CD4-positive, alpha-beta T cell (primary cell): ENCODE measurements around the gene PRSS48. TPM values are rescaled to one million over a fixed set of nuclear protein-coding genes. Genes with fewer than 3 reads are reported as not detected.

Experiments used
- ATAC-seq: fragments of 200-7000 bp; cut with Tn5 transposase; one replicate; pipeline ENCODE4 v1.10.0; 2022; ENCODE audit warnings: mild to moderate bottlenecking; ENCODE audit not compliant: poor library complexity
- CTCF ChIA-PET: fragments of 350-600 bp; sonication (Branson Sonifier 250); formaldehyde crosslinking; loops from one replicate; lab custom pipeline; 2021; ENCODE audit warnings: antibody characterized with exemption, inconsistent platforms; lab: Charles Lee
- POLR2A ChIA-PET: fragments of 350-600 bp; sonication (Branson Sonifier 250); formaldehyde crosslinking; loops from one replicate; lab custom pipeline; 2021; ENCODE audit warnings: antibody characterized with exemption, inconsistent platforms; lab: Charles Lee
- DNase-seq, 14 experiments: peaks; one replicate each; pipeline ENCODE4 v3.0.0-alpha.2; 2013 to 2020; ENCODE audit warnings: mixed read lengths in 2 of 14
- H3K27ac ChIP-seq, 2 donors: one replicate each; pipeline versions ENCODE4 v1.5.1 to v1.7.0; 2013; ENCODE audit warnings: low read length in 2 of 2, low read depth in 1 of 2, mild to moderate bottlenecking in 1 of 2
- H3K27me3 ChIP-seq, 2 experiments: 1 replicate in 1 of 2; 2 replicates in 1 of 2; pipeline versions ENCODE4 v1.6.1 to v1.7.0; 2013; ENCODE audit warnings: low read length in 2 of 2, control low read depth in 1 of 2, mild to moderate bottlenecking in 1 of 2, moderate library complexity in 1 of 2; ENCODE audit not compliant: insufficient read depth in 2 of 2, control insufficient read depth in 1 of 2
- H3K36me3 ChIP-seq: one replicate; pipeline ENCODE4 v1.6.1; 2013; ENCODE audit warnings: low read length, control low read depth; ENCODE audit not compliant: insufficient read depth
- H3K4me1 ChIP-seq: one replicate; pipeline ENCODE4 v1.6.1; 2013; ENCODE audit warnings: low read length, control low read depth; ENCODE audit not compliant: insufficient read depth
- H3K4me3 ChIP-seq: one replicate; pipeline ENCODE4 v1.5.1; 2013; ENCODE audit warnings: mild to moderate bottlenecking, low read length, moderate library complexity
- H3K9me3 ChIP-seq, 2 experiments: 1 replicate in 1 of 2; 2 replicates in 1 of 2; pipeline versions ENCODE4 v1.6.1 to v1.7.0; 2013; ENCODE audit warnings: low read length in 2 of 2, mild to moderate bottlenecking in 2 of 2, control low read depth in 1 of 2, moderate library complexity in 1 of 2; ENCODE audit not compliant: control insufficient read depth in 1 of 2, insufficient read depth in 1 of 2
- H3K27ac Mint-ChIP-seq: one replicate; pipeline ENCODE4 v1.8.0; 2020; ENCODE audit warnings: mixed read lengths
- H3K27me3 Mint-ChIP-seq: one replicate; pipeline ENCODE4 v1.8.0; 2021; ENCODE audit warnings: mixed read lengths
- H3K36me3 Mint-ChIP-seq: one replicate; pipeline ENCODE4 v1.8.0; 2021; ENCODE audit warnings: low read depth, mixed read lengths
- H3K4me1 Mint-ChIP-seq: one replicate; pipeline ENCODE4 v1.8.0; 2021; ENCODE audit warnings: low read depth, mixed read lengths
- H3K4me3 Mint-ChIP-seq: one replicate; pipeline ENCODE4 v1.8.0; 2020; ENCODE audit warnings: mild to moderate bottlenecking, mixed read lengths
- H3K9me3 Mint-ChIP-seq: one replicate; pipeline ENCODE4 v1.8.0; 2020; ENCODE audit warnings: mixed read lengths
- intact Hi-C, 2 experiments: fragments of 100-400 bp; cut with DNase I in 1 of 2; cut with micrococcal nuclease in 1 of 2; formaldehyde crosslinking; loops; one replicate each; pipeline versions ENCODE4 v1.15.1 to v1.9.0; 2023 to 2025; cut with DNase I, micrococcal nuclease
- total RNA-seq, 174 experiments: library from RNA in 2 of 174; stranded (reverse) in 2 of 174; gene quantifications; one replicate each; pipeline ENCODE4 v1.2.3 and lab custom pipeline; 2021 to 2026
- TF ChIP-seq, protein P1 (sequence below): fragments of 200-600 bp; IDR thresholded peaks from one replicate; pipeline ENCODE4 v1.8.0; 2022; ENCODE audit warnings: antibody characterized with exemption, mild to moderate bottlenecking

The PRSS48 gene
- total RNA-seq, 2 experiments from 2014 or later = not detected

DNA sequence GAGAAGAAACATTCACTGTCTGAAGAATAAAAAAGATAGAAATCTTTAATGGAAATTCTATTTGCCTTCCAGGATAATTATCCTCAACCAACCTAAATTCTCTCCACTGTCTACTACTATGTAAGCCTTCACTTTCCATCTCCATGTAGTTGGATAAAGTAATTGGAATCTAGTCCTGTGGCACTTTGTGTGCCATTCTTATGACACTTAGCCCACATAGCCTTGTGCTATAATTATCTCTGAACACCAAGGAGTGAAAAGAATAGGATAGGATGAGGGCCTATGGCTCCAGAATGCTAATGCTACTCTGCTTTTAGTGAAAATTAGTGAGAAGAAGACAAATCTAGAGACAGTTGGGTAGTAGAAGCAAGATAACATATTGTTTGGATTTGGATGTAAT lies 20.2 kb downstream of the PRSS48 start:
- Histone ChIP-seq H3K27ac (no peak overlapping the region), H3K27me3 (no peaks in the 10 kb centered on the region), H3K4me3 (no peak overlapping the region), H3K9me3 (no peaks in the 10 kb centered on the region), H3K4me1 (no peaks in the 10 kb centered on the region), H3K36me3 (no peaks in the 10 kb centered on the region)
- intact Hi-C loops = no loop called here
- no peaks in the 10 kb centered on the region for H3K4me1 Mint-ChIP-seq
- no peak overlapping the region for H3K27ac Mint-ChIP-seq
- POLR2A ChIA-PET = interaction anchor here (0.6 kb wide), 1 partner anchor 1321 kb away, joined by 3 read pairs; no protein-coding TSS in a partner anchor
- ATAC-seq (no peak), DNase-seq (no peak)
- H3K4me3 Mint-ChIP-seq = no peak overlapping the region
- H3K27me3 Mint-ChIP-seq = peaks cover 21% of the 10 kb centered on the region
- CTCF ChIA-PET = no interaction called here
- TF ChIP-seq, protein P1, sequence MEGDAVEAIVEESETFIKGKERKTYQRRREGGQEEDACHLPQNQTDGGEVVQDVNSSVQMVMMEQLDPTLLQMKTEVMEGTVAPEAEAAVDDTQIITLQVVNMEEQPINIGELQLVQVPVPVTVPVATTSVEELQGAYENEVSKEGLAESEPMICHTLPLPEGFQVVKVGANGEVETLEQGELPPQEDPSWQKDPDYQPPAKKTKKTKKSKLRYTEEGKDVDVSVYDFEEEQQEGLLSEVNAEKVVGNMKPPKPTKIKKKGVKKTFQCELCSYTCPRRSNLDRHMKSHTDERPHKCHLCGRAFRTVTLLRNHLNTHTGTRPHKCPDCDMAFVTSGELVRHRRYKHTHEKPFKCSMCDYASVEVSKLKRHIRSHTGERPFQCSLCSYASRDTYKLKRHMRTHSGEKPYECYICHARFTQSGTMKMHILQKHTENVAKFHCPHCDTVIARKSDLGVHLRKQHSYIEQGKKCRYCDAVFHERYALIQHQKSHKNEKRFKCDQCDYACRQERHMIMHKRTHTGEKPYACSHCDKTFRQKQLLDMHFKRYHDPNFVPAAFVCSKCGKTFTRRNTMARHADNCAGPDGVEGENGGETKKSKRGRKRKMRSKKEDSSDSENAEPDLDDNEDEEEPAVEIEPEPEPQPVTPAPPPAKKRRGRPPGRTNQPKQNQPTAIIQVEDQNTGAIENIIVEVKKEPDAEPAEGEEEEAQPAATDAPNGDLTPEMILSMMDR = no peak
- no peaks in the 10 kb centered on the region for H3K36me3 Mint-ChIP-seq
- H3K9me3 Mint-ChIP-seq = no peaks in the 10 kb centered on the region

DNA sequence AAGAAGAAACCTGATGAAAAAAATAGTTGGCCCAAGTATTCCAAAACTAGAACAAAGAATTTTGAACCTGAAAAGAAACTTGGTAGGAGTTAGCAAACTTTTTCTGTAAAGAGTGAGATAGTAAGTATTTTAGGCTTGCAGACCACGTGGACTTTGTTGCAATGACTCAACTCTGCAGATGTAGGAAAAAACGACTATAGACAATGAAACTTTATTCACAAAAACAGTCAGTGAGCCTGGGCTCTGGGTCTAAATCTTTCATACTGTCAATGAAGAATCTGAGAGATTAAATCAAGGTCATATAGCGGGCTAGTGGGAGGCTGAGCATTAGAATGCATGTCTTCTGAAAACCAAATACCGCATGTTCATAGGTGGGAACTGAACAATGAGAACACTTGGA lies 25.5 kb downstream of the PRSS48 start:
- no peaks in the 10 kb centered on the region for H3K36me3 ChIP-seq
- POLR2A ChIA-PET = no interaction called here
- no peak overlapping the region for H3K27ac ChIP-seq
- DNase-seq (no peak), ATAC-seq (no peak)
- H3K4me1 Mint-ChIP-seq = no peaks in the 10 kb centered on the region
- no peak overlapping the region for H3K4me3 ChIP-seq
- peaks cover 0 to 3% of the 10 kb centered on the region in 2 experiments for H3K9me3 ChIP-seq
- CTCF ChIA-PET = no interaction called here
- H3K36me3 Mint-ChIP-seq = no peaks in the 10 kb centered on the region
- no peak overlapping the region for H3K4me3 Mint-ChIP-seq
- H3K9me3 Mint-ChIP-seq = no peaks in the 10 kb centered on the region
- H3K27ac Mint-ChIP-seq = no peak overlapping the region
- H3K4me1 ChIP-seq = no peaks in the 10 kb centered on the region
- H3K27me3 Mint-ChIP-seq = peaks cover 27% of the 10 kb centered on the region
- no peaks in the 10 kb centered on the region for H3K27me3 ChIP-seq
- TF ChIP-seq, protein P1 = no peak
- intact Hi-C loops = no loop called here

DNA sequence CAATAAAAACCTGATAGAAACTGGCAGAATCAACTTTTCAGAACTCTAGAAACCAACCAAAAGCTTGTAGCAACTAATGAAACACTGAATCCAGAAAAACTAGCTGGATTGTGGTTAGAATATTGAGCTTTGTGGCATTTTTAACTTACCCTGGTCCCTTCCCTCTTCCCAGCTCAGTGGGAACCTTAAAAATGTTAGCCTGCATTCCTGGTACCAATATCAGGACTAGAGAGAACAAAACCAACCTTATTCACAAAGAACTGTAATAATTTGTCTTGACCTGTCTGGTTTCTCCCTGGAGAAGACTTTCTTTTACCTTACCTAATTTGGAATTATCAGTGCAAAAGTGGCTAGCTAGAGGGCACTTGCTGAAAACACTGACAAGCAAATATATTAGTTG lies 27.3 kb downstream of the PRSS48 start:
- intact Hi-C loops = no loop called here

More for the DNA sequence above, 27.3 kb downstream of the PRSS48 start:
- Mint-ChIP-seq H3K27me3 (peaks cover 18% of the 10 kb centered on the region), H3K4me1 (no peaks in the 10 kb centered on the region), H3K36me3 (no peaks in the 10 kb centered on the region), H3K27ac (no peak overlapping the region), H3K4me3 (no peak overlapping the region), H3K9me3 (no peaks in the 10 kb centered on the region)
- ChIA-PET POLR2A (no interaction called here), CTCF (no interaction called here)
- Histone ChIP-seq H3K4me3 (no peak overlapping the region), H3K27me3 (no peaks in the 10 kb centered on the region), H3K9me3 (peaks cover 0 to 4% of the 10 kb centered on the region in 2 experiments), H3K27ac (no peak overlapping the region), H3K36me3 (no peaks in the 10 kb centered on the region), H3K4me1 (no peaks in the 10 kb centered on the region)
- TF ChIP-seq, protein P1 = no peak
- DNase-seq = no peak
- ATAC-seq = no peak
